ENCODE data around the gene L2HGDH. TPM values are rescaled to one million over a fixed set of nuclear protein-coding genes. Genes with fewer than 3 reads are reported as not detected.

L2HGDH gene
- total RNA-seq, 1 donor from 2014 or later, result 8.2 TPM

- DNase-seq (ENCODE audit: low read depth), result no peak
Measured at GRCh38 chr14:50290306-50290705, 21.7 kb downstream of the L2HGDH start.

GRCh38 chr14:50288146-50288545 lies 23.9 kb downstream of the L2HGDH start:
- no peak for DNase-seq (ENCODE audit: low read depth)

GRCh38 chr14:50285861-50286260 lies 26.2 kb downstream of the L2HGDH start:
- no peak for DNase-seq (ENCODE audit: low read depth)

- no peak for DNase-seq (ENCODE audit: low read depth)
Measured at GRCh38 chr14:50272498-50272897, 39.5 kb downstream of the L2HGDH start.

- DNase-seq (ENCODE audit: low read depth), result no peak
Measured at GRCh38 chr14:50270932-50271331, 41.1 kb downstream of the L2HGDH start.

- no peak for DNase-seq (ENCODE audit: low read depth)
Measured at GRCh38 chr14:50265029-50265428, 47.0 kb downstream of the L2HGDH start.

GRCh38 chr14:50263321-50263720 lies 48.7 kb downstream of the L2HGDH start:
- peak; percentile 76 for DNase-seq (ENCODE audit: low read depth)

GRCh38 chr14:50262865-50263264 lies 49.2 kb downstream of the L2HGDH start:
- DNase-seq (ENCODE audit: low read depth), result peak; percentile 72

GRCh38 chr14:50260511-50260910 lies 51.5 kb downstream of the L2HGDH start:
- DNase-seq (ENCODE audit: low read depth), result peak; percentile 55

GRCh38 chr14:50260072-50260471 lies 52.0 kb downstream of the L2HGDH start:
- DNase-seq (ENCODE audit: low read depth), result no peak

GRCh38 chr14:50257732-50258131 lies 54.3 kb downstream of the L2HGDH start:
- DNase-seq (ENCODE audit: low read depth), result peak; percentile 12

GRCh38 chr14:50254248-50254647 lies 57.8 kb downstream of the L2HGDH start:
- DNase-seq (ENCODE audit: low read depth), result no peak

- DNase-seq (ENCODE audit: low read depth), result peak; percentile 19
Measured at GRCh38 chr14:50249136-50249775, 62.8 kb downstream of the L2HGDH start.

- no peak for DNase-seq (ENCODE audit: low read depth)
Measured at GRCh38 chr14:50247245-50247644, 64.8 kb downstream of the L2HGDH start.

GRCh38 chr14:50242566-50243310 lies 69.3 kb downstream of the L2HGDH start:
- DNase-seq (ENCODE audit: low read depth), result no peak

GRCh38 chr14:50242096-50242495 lies 69.9 kb downstream of the L2HGDH start:
- no peak for DNase-seq (ENCODE audit: low read depth)

GRCh38 chr14:50237427-50237826 lies 74.6 kb downstream of the L2HGDH start:
- no peak for DNase-seq (ENCODE audit: low read depth)

- DNase-seq (ENCODE audit: low read depth), result no peak
Measured at GRCh38 chr14:50233951-50234250, 78.1 kb downstream of the L2HGDH start.

- DNase-seq (ENCODE audit: low read depth), result peak; percentile 15
Measured at GRCh38 chr14:50233166-50233950, 78.7 kb downstream of the L2HGDH start.

- no peak for DNase-seq (ENCODE audit: low read depth)
Measured at GRCh38 chr14:50232276-50232642, 79.8 kb downstream of the L2HGDH start.

GRCh38 chr14:50231475-50232275 lies 80.4 kb downstream of the L2HGDH start, which contains the start of gene SOS2:
TSS of gene SOS2 (minus strand) at chr14:50231578. CDS start at chr14:50231283, 295 bp downstream.
- DNase-seq (ENCODE audit: low read depth), result peak; percentile 90
